WERI-Rb-1 (cell line): Measurements from ENCODE around the gene NCK2.

ENCODE experiments used
- DNase-seq: peaks from one replicate; pipeline ENCODE4 v3.0.0-alpha.2; 2020
- H3K27ac ChIP-seq: fragments of 250-450 bp; sonication (Bioruptor Pico); 2 replicates; pipeline ENCODE4 v1.5.1; 2020; ENCODE audit warnings: mild to moderate bottlenecking, moderate library complexity
- H3K27me3 ChIP-seq: fragments of 250-450 bp; sonication (Bioruptor Pico); 2 replicates; pipeline ENCODE4 v1.5.1; 2021; ENCODE audit warnings: mild to moderate bottlenecking, low read depth, moderate library complexity; ENCODE audit not compliant: insufficient read depth, severe bottlenecking
- H3K36me3 ChIP-seq: fragments of 250-450 bp; sonication (Bioruptor Pico); 2 replicates; pipeline ENCODE4 v1.5.1; 2020; ENCODE audit warnings: mild to moderate bottlenecking, moderate library complexity
- H3K4me3 ChIP-seq: 2 replicates; pipeline ENCODE4 v1.5.1; 2011; ENCODE audit warnings: low read depth, mild to moderate bottlenecking, control low read depth, low read length
- H3K9me3 ChIP-seq: fragments of 250-450 bp; sonication (Bioruptor Pico); 2 replicates; pipeline ENCODE4 v1.5.1; 2021; ENCODE audit warnings: mild to moderate bottlenecking, moderate library complexity; ENCODE audit not compliant: severe bottlenecking
- TF ChIP-seq, protein P1 (sequence below): IDR thresholded peaks from 2 replicates; pipeline ENCODE4 v1.5.1; 2011; ENCODE audit warnings: low read depth, mild to moderate bottlenecking, control low read depth, inconsistent platforms, low read length

The NCK2 gene

DNA sequence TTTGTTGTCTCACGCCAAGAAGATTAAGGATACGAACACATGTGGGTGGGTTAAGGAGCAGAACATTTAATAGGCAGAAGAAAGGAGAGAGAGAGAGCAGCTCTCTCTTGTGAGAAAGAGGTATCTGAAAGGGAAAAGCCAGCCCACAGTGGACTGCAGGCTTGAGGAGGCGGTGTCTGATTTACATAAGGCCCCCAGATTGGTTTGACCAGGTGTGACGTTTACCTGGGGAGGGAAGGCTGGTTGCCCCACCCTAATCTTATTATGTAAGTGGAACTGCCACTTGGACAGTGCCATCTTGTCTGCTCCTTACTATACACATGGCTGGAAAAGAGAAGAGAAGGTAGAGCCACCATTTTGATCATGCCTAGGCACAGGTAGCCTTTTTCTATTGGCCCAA is 189.2 kb downstream of the NCK2 start:
- no peaks in the 10 kb centered on the region for H3K27me3 ChIP-seq
- H3K27ac ChIP-seq, result no peak overlapping the region

DNA sequence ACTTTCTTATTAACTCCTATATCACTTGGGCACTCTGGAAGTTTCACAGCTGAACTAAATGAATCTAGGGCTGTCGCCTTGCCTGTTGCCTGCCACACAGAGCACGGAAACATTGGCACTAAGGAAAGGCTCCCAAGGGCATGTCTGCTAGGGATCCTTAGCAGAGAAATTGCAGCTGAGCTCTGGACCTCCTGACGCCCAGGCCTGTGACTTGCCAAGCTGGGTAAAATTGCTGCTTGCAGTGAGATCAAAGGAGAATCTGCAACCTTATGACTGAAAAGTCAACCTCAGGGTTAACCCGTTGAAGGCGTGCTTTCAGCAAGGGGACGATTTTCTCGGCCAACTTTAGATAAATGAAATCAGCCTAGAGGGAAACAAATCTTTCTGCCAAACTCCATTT is 189.8 kb downstream of the NCK2 start:
- TF ChIP-seq, protein P1, sequence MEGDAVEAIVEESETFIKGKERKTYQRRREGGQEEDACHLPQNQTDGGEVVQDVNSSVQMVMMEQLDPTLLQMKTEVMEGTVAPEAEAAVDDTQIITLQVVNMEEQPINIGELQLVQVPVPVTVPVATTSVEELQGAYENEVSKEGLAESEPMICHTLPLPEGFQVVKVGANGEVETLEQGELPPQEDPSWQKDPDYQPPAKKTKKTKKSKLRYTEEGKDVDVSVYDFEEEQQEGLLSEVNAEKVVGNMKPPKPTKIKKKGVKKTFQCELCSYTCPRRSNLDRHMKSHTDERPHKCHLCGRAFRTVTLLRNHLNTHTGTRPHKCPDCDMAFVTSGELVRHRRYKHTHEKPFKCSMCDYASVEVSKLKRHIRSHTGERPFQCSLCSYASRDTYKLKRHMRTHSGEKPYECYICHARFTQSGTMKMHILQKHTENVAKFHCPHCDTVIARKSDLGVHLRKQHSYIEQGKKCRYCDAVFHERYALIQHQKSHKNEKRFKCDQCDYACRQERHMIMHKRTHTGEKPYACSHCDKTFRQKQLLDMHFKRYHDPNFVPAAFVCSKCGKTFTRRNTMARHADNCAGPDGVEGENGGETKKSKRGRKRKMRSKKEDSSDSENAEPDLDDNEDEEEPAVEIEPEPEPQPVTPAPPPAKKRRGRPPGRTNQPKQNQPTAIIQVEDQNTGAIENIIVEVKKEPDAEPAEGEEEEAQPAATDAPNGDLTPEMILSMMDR, result no peak
- H3K36me3 ChIP-seq, result no peaks in the 10 kb centered on the region
- peaks cover 4% of the 10 kb centered on the region for H3K9me3 ChIP-seq
- no peak for DNase-seq
- no peak overlapping the region for H3K27ac ChIP-seq
- no peak overlapping the region for H3K4me3 ChIP-seq
- H3K27me3 ChIP-seq, result no peaks in the 10 kb centered on the region

More for the DNA sequence above, 189.2 kb downstream of the NCK2 start:
- DNase-seq, result no peak
- TF ChIP-seq, protein P1, result no peak
- no peaks in the 10 kb centered on the region for H3K36me3 ChIP-seq
- no peak overlapping the region for H3K4me3 ChIP-seq
- peaks cover 4% of the 10 kb centered on the region for H3K9me3 ChIP-seq

DNA sequence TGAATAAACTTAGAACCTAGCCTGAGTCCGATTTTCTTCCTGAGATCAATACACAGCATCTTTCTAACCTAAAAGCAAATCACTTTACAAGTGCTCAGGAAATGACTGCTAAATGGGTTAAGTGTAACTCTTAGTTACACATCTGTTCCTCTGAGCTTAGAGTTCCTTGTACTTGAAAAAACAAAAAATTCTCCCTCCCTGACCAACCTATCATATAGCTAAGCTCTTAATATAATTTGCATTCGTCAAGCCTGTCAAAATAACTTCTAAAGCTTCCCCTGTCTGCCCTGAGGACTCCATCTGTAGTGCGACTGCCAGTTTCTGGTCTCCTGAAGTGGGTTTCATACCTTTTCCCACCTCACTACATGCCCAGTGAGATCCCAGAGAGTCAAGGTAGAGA is 190.4 kb downstream of the NCK2 start:
- H3K27me3 ChIP-seq, result no peaks in the 10 kb centered on the region
- H3K36me3 ChIP-seq, result no peaks in the 10 kb centered on the region
- H3K4me3 ChIP-seq, result no peak overlapping the region
- no peak for DNase-seq
- H3K27ac ChIP-seq, result no peak overlapping the region
- peaks cover 4% of the 10 kb centered on the region for H3K9me3 ChIP-seq
- TF ChIP-seq, protein P1, result no peak

DNA sequence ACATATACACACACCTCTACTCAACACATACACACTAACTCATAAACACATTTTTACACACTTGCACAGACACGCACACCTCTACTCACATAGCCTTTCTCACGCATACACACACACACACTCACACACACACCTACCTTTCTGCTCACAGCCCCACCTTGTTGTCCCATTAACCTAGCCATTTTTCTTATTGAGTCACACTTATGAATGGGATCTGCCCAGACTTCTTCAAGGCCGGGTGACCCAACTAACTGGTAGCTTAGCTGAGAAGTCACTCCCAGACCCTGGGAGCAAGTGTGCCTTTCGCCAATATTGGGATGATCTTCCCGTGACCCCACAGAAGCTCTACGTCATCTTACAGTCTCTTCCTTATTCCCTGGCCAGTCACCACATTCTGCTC is 192.2 kb downstream of the NCK2 start:
- TF ChIP-seq, protein P1, result no peak
- peaks cover 4% of the 10 kb centered on the region for H3K9me3 ChIP-seq
- H3K4me3 ChIP-seq, result no peak overlapping the region
- no peak overlapping the region for H3K27ac ChIP-seq
- no peak for DNase-seq
- no peaks in the 10 kb centered on the region for H3K36me3 ChIP-seq
- no peaks in the 10 kb centered on the region for H3K27me3 ChIP-seq

DNA sequence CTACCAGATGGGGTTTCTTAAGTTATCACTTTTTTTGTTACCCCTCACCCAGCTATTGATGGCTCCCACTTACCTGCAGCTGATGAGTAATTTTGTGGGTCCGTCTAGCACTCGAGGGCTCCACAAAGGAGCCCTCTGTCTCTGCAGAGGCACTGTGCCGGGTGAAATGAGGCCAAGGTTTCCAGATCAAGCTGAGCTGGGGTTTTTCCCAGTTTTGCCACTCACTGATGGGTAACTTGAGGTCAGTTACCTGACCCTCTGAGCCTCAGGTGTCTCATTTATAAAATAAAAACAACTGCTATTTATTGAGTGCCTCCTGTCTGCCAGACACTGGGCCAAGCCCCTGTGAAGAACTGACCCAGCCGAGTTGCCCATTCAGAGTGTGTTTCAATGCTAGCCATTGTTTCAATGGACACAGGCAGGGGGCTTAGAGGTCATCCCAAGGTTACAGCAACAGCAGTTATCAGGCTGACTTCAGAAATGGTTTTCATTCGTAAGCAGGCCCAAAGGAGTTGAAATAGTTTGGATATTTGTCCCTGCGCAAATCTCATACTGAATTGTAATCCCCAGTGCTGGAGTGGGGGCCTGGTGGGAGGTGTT is 192.9 kb downstream of the NCK2 start:
- H3K36me3 ChIP-seq, result no peaks in the 10 kb centered on the region
- DNase-seq, result no peak
- no peaks in the 10 kb centered on the region for H3K27me3 ChIP-seq
- no peak overlapping the region for H3K27ac ChIP-seq
- TF ChIP-seq, protein P1, result no peak
- peaks cover 4% of the 10 kb centered on the region for H3K9me3 ChIP-seq
- no peak overlapping the region for H3K4me3 ChIP-seq
